Body of pancreas (tissue), 4 donors: ENCODE measurements around the gene HOXB4.

ENCODE experiments used
- CTCF ChIP-seq, 7 experiments: fragments of 450-650 bp in 4 of 7; fragments of 200-600 bp in 3 of 7; sonication (generic) in 3 of 7; IDR thresholded peaks; one replicate each; pipeline ENCODE4 v1.5.1; 2016 to 2019; ENCODE audit warnings: antibody characterized with exemption in 7 of 7
- POLR2A ChIP-seq, 3 donors: fragments of 450-650 bp; IDR thresholded peaks; one replicate each; pipeline ENCODE4 v1.6.1; 2016; ENCODE audit warnings: antibody characterized with exemption in 3 of 3, mild to moderate bottlenecking in 2 of 3

GRCh38 chr17:48529683-48530009, 48.5 kb downstream of the HOXB4 start:
- TF ChIP-seq CTCF (IDR thresholded peaks at IDR 0.05), result no peak
- TF ChIP-seq POLR2A (IDR thresholded peaks at IDR 0.05), result no peak
